Anterior cingulate cortex (tissue), 58 donors: ENCODE results near the gene KLHDC4.
"Not testable (repeated sequence)": the region's sequence is repeated elsewhere in the genome, so short reads cannot be mapped to it uniquely, and the experiment has no call there.

ENCODE experiments used
- DNase-seq, 58 donors: peaks; one replicate each; lab custom pipeline; 2025; lab: John Stamatoyannopoulos, UW

KLHDC4 gene

GRCh38 chr16:87688876-87689815 is 76.6 kb downstream of the KLHDC4 start:
- DNase-seq = no peak

GRCh38 chr16:87687998-87688529 is 77.7 kb downstream of the KLHDC4 start:
- DNase-seq = no peak

DNA sequence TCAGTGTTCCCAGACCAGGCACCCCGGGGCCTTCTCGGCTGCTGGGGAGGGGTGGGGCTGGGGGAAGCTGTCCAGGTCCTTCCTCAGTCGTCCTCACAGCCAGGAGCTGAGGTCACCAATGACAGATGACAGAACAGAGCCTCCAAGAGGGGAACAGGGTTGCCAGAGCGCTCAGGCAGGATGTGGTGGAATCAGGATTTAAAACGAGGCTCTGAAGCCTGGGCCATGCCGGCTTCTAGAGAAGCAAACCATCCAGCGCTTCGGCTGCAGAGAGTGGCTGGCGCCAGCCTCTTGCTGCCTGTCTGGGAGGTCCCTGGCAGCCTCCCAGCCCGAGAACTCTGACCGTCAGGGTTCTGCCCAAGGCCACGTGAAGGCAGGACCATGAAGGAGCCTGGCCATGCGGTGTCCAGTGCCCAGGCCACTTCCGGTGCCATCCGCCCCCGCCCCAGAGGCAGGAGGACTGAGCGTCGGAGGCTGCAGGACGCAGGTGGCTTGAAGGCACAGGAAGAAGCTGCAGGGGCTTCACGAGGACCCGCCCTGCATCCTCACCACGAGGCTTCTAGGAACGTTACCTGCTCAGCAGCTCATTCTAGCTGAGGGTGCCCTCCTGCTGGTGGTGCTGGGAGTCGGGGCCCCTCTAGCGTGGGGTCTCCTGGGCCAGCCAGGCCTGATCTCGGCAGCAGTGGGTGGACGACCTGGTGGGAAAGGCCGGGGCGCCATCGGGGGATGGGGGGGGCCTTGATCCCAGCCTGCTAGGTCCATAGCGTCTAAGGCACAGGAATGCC is 78.5 kb downstream of the KLHDC4 start:
- DNase-seq = peak in 15 of 58 donors; percentile 4 to 50 (median 27)

- DNase-seq = no peak
Observed at GRCh38 chr16:87686697-87687096, 79.1 kb downstream of the KLHDC4 start.

DNA sequence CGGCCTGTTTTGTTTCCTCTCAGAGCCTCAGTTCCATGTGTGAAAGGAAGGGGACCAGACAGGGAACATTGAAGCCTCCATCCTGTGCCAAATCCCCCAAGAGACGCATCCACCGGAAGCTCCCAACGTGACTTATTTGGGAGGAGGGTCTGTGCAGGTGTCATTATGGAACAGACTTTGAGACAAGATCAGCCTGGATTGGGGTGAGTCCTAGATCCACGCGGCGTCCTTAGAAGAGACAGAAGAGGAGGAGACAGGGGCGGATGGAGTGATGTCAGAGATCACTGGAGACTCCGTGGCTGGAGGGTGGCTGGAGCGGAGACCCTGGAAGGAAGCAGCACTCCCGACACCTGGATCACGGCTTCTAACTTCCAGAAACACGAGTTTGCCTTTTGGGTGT is 80.0 kb downstream of the KLHDC4 start:
- DNase-seq = no peak

DNA sequence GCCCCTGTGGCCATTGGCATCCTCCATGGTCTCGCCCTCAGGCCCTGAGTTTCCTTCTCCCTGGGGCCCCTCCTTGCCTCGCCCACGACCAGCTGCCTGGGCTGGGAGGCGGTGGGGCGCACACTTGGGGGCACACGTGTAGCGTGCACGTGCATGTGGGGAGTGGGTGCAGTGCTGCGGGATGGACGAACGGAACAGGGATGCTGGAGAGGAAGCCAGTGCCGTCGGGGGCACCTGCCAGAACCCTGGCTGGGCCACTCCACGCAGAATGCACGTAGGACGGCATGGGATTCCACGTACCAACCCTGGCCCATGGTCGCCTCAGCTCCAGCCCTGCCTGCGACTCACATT is 80.4 kb downstream of the KLHDC4 start:
- no peak for DNase-seq

- no peak for DNase-seq
Observed at GRCh38 chr16:87684711-87685404, 80.9 kb downstream of the KLHDC4 start.

GRCh38 chr16:87684106-87684677 is 81.6 kb downstream of the KLHDC4 start:
- peak in 1 of 58 donors; percentile 17 for DNase-seq

GRCh38 chr16:87682852-87683399 is 82.9 kb downstream of the KLHDC4 start:
- no peak for DNase-seq

DNA sequence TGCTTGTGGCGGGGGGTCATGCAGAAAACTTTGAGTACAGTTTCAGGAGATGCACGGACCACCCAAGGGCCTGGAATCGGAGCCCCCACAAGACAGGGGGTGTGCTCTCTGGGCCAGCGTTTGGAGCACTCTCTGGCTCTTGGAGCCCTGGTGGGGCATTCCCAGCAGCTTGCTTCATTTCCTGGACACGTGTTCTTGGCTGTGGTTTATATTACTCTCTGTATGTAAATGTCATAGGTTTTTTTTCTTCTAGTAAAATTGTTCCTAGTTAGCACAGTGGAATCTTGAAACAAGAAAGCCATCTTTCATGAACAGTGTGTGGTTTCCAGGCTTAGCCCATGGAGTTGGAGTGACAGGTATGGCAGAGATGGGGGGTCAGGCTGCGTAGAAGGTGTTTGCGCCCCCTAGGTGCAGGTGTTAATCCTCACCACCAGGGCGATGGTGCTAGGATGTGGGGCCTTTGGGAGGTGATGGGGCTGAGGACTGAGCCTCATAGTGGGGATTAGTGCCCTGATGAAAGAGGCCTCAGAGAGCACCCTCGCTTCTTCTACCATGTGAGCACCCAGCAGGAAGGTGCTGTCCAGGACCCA is 83.7 kb downstream of the KLHDC4 start:
- DNase-seq = no peak

- not testable (repeated sequence) for DNase-seq
Observed at GRCh38 chr16:87681051-87681602, 84.7 kb downstream of the KLHDC4 start.

DNA sequence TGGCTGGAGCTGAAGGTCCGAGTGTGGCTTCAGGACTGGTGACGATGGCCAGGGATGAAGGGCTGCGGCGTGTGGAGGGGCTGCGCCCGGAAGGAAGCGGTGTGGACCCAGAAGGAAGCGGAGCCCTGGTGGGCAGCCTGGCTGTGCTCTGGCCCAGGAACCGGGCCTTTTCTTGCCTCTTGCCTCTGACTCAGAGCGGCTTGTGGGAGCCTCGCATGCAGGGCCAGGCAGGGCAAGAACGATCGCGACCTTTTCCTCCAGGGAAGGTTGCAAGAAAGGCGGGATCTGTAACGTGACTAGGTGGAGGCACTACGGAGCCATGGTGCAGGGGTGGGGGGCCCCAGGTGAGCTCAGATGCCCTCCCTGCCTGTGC is 85.5 kb downstream of the KLHDC4 start:
- DNase-seq = no peak

DNA sequence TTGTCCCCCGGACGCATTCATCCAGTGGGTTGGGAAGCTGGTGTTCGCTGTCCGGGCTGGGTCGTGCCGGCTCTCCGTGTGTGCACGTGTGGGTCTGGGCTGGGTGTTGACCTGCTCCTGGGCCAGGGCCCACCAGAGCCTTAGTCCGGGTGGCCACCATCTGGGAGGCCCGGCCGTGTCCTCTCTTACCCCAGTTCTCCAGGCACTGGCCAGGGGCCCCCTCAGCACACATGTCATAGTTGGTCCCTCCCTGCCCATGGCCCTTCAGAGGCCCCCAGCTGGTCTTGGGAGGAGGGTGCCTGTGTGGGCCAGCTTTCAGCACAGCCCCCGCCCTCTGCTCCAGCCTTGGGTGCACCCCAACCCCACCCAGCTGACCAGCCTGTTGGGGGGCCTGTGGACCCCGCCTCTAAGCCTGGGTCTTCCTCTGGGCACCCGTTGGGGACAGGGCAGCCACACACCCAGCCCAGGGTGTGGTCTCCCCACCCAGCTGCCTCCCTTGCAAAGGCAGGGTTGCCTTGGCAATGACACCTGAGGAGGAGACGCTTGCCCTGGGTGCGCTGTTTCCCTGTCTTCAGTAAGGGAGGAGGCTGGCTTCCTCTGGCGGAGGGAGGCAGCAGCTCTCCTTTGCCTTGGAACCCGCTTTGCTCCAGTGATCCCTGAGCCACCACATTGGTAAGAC is 86.1 kb downstream of the KLHDC4 start:
- no peak for DNase-seq

DNA sequence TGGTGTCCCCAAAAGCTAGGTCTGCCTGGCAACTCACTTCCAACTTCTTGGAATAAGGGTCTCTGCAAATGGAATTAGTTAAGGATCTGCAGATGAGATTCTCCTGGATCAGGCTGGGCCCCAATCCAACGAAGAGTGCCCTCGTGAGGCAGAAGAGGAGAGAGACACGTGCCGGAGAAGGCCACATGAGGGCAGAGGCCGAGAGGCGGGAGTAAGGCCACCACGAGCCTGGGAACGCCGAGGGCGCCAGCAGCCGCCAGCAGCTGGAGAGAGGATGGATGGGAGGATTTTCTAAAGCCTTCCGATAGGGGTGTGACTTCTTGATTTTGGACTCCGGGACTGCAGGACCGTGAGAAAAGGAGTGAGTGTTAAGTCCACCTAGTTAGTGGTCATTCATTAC is 87.2 kb downstream of the KLHDC4 start:
- no peak for DNase-seq

DNA sequence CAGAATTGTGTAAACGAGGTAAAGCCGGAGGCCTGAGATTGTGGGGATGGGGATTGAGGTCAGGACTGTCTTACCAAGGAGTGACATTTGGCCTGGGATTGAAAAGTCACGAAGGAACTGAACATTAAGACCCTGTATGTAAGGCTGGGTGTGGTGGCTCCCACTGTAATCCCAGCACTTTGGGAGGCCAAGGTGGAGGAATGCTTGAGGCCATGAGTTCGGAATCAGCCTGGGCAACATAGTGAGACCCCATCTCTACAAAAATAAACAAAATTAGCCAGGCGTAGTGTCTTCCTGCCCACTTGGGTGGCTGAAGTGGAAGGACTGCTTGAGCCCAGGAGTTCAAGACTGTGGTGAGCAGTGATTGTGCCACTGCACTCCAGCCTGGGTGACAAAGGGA is 88.0 kb downstream of the KLHDC4 start:
- DNase-seq = no peak

GRCh38 chr16:87675111-87675719 is 90.6 kb downstream of the KLHDC4 start:
- DNase-seq = no peak

- no peak for DNase-seq
Observed at GRCh38 chr16:87674419-87674818, 91.4 kb downstream of the KLHDC4 start.

GRCh38 chr16:87671715-87672270 is 94.0 kb downstream of the KLHDC4 start:
- no peak for DNase-seq
